HepG2 (cell line): ENCODE data around the gene PRXL2B. TPM values are rescaled to one million over a fixed set of nuclear protein-coding genes. Genes with fewer than 3 reads are reported as not detected.
A peak's percentile ranks its signal among the peaks of the same experiment; 100 is the strongest.

Experiments
- ATAC-seq: fragments of 200-7000 bp; cut with Tn5 transposase; 3 replicates; pipeline ENCODE4 v1.9.1; 2020; ENCODE audit warnings: mild to moderate bottlenecking, moderate library complexity
- BruUV-seq: library from RNA; stranded (reverse); fragments of 400-500 nt; replicated peaks from 2 replicates; lab custom pipeline; 2021; lab: Mats Ljungman, UMichigan
- CTCF ChIA-PET: fragments of 300-600 bp; formaldehyde crosslinking; extraction: SDS; loops from one replicate; lab custom pipeline; 2021; ENCODE audit warnings: low total read pairs, inconsistent platforms, low intra/inter-chr PET ratio; lab: Yijun Ruan, JAX
- POLR2A ChIA-PET: fragments of 350-600 bp; sonication (Branson Sonifier 250); formaldehyde crosslinking; loops from one replicate; lab custom pipeline; 2020; ENCODE audit warnings: antibody characterized with exemption, inconsistent platforms; lab: Yijun Ruan, JAX
- DNase-seq: peaks from one replicate; pipeline ENCODE4 v3.0.0-alpha.2; 2015; ENCODE audit warnings: low spot score
- FAIRE-seq: peaks from 3 replicates; lab custom pipeline; 2011; peaks lifted over from hg19 to GRCh38; lab: Jason Lieb, UNC
- H2AFZ ChIP-seq: one replicate; pipeline ENCODE4 v1.6.1; 2011; ENCODE audit warnings: low read length, inconsistent platforms
- H3K27ac ChIP-seq: fragments of 300-600 bp; 3 replicates; pipeline ENCODE4 v1.8.0; 2011; ENCODE audit warnings: mixed run types, mild to moderate bottlenecking, mixed read lengths, low read length, inconsistent platforms; ENCODE audit not compliant: insufficient read depth; ENCODE audit errors: extremely low read length
- H3K27me3 ChIP-seq, 2 experiments: fragments of 200-600 bp in 1 of 2; 2 replicates in 1 of 2; 3 replicates in 1 of 2; pipeline versions ENCODE4 v1.6.0 to v1.8.0; 2011; ENCODE audit warnings: low read length in 2 of 2, mild to moderate bottlenecking in 2 of 2, moderate library complexity in 2 of 2, inconsistent platforms in 1 of 2; ENCODE audit not compliant: insufficient read depth in 2 of 2, control insufficient read depth in 1 of 2
- H3K36me3 ChIP-seq, 2 experiments: fragments of 200-600 bp in 1 of 2; replicated peaks in 1 of 2; 2 replicates in 1 of 2; 3 replicates in 1 of 2; pipeline versions ENCODE4 v1.5.1 to v1.8.0; 2011; ENCODE audit warnings: low read length in 2 of 2, inconsistent platforms in 1 of 2; ENCODE audit not compliant: insufficient read depth in 2 of 2, control insufficient read depth in 1 of 2
- H3K4me1 ChIP-seq: 2 replicates; pipeline ENCODE4 v1.5.1; 2012; ENCODE audit warnings: low read length, inconsistent platforms; ENCODE audit not compliant: insufficient read depth
- H3K4me2 ChIP-seq: 2 replicates; pipeline ENCODE4 v1.6.0; 2011; ENCODE audit warnings: low read depth, low read length, inconsistent platforms
- H3K4me3 ChIP-seq, 3 experiments: fragments of 200-600 bp in 1 of 3; sonication (generic), shearing (Covaris generic) in 1 of 3; replicated peaks in 1 of 3; 2 replicates each; pipeline ENCODE4 v1.5.1; 2011 to 2016; ENCODE audit warnings: low read length in 3 of 3, inconsistent platforms in 2 of 3, low read depth in 2 of 3, mild to moderate bottlenecking in 2 of 3, control low read depth in 1 of 3, mixed read lengths in 1 of 3; ENCODE audit not compliant: insufficient read depth in 1 of 3
- H3K79me2 ChIP-seq: one replicate; pipeline ENCODE4 v1.6.1; 2011; ENCODE audit warnings: low read length, inconsistent platforms; ENCODE audit not compliant: insufficient read depth
- H3K9ac ChIP-seq: 2 replicates; pipeline ENCODE4 v1.6.0; 2011; ENCODE audit warnings: mild to moderate bottlenecking, low read depth, low read length, inconsistent platforms; ENCODE audit not compliant: insufficient read depth
- H3K9me3 ChIP-seq: 2 replicates; pipeline ENCODE4 v1.5.1; 2012; ENCODE audit warnings: mild to moderate bottlenecking, low read length
- H4K20me1 ChIP-seq: 2 replicates; pipeline ENCODE4 v1.6.0; 2011; ENCODE audit warnings: inconsistent platforms, mild to moderate bottlenecking, low read length, moderate library complexity; ENCODE audit not compliant: insufficient read depth
- CTCF ChIP-seq: sonication (generic); formaldehyde crosslinking; IDR thresholded peaks from 2 replicates; pipeline ENCODE4 v1.5.0; 2020; ENCODE audit warnings: mild to moderate bottlenecking, missing genetic modification reagents, moderate library complexity
- HNRNPL ChIP-seq: fragments of 200-400 bp; formaldehyde crosslinking; IDR thresholded peaks from 2 replicates; pipeline ENCODE4 v1.6.1; 2017; ENCODE audit warnings: mild to moderate bottlenecking, low read depth, low read length
- MIXL1 ChIP-seq: IDR thresholded peaks from 2 replicates; pipeline ENCODE4 v1.6.1; 2016
- RAD21 ChIP-seq: fragments of 450-650 bp; formaldehyde crosslinking; IDR thresholded peaks from 2 replicates; pipeline ENCODE4 v1.5.0; 2020; ENCODE audit warnings: mild to moderate bottlenecking
- SIN3B ChIP-seq: fragments of 150-350 bp; IDR thresholded peaks from 2 replicates; pipeline ENCODE4 v1.6.1; 2014; ENCODE audit warnings: low read length
- SMC3 ChIP-seq: IDR thresholded peaks from 2 replicates; pipeline ENCODE4 v1.6.1; 2011; ENCODE audit warnings: low read length, improper control_type of control experiment
- STAG1 ChIP-seq: sonication (generic); formaldehyde crosslinking; IDR thresholded peaks from 2 replicates; pipeline ENCODE4 v1.4.0; 2020; ENCODE audit warnings: missing genetic modification reagents
- TFDP1 ChIP-seq: IDR thresholded peaks from 2 replicates; pipeline ENCODE4 v1.6.1; 2016; ENCODE audit warnings: missing compliant biosample characterization, missing genetic modification reagents, borderline replicate concordance
- ZNF629 ChIP-seq: sonication (generic); formaldehyde crosslinking; conservative IDR thresholded peaks from 2 replicates; pipeline ENCODE4 v1.5.0; 2020; ENCODE audit warnings: missing genetic modification reagents
- ZNF724P ChIP-seq: sonication (generic); formaldehyde crosslinking; IDR thresholded peaks from 2 replicates; pipeline ENCODE4 v1.8.0; 2022; ENCODE audit warnings: missing genetic modification reagents, borderline replicate concordance
- WGBS: methylation state at CpG from one replicate; pipeline ENCODE4 v1.1.6; 2017; ENCODE audit warnings: low lambda C conversion rate; 5-methylcytosine and 5-hydroxymethylcytosine counted together
- in situ Hi-C: cut with HindIII; loops from 2 replicates; pipeline ENCODE4 v1.10.0; 2017; ENCODE audit warnings: low pct_unique_long_range_greater_than_20kb; ENCODE audit not compliant: extremely low pct_ligation_motif_present
- intact Hi-C: fragments of 100-400 bp; cut with micrococcal nuclease; formaldehyde crosslinking; loops from one replicate; pipeline ENCODE4 v1.10.0; 2022; ENCODE audit not compliant: unreplicated experiment
- polyA plus RNA-seq, 8 experiments: library from polyadenylated mRNA; depleted of rRNA in 3 of 8; stranded (reverse) in 7 of 8; unstranded in 1 of 8; fragments of >200 nt; fragmentation: Illumina TruSeq in 4 of 8; extraction: Trizol in 4 of 8; gene quantifications; 2 replicates each; pipeline versions ENCODE4 v1.2.1 to v1.2.3, GENCODE V29; 2011 to 2016; ENCODE audit warnings: low read depth in 4 of 8, missing spikeins in 1 of 8, mixed read lengths in 1 of 8; ENCODE audit not compliant: insufficient read depth in 1 of 8
- total RNA-seq, 5 experiments: library from RNA; depleted of rRNA; stranded (reverse); fragments of >200 nt; fragmentation: Illumina TruSeq; extraction: Trizol; gene quantifications; 2 replicates each; pipeline ENCODE4 v1.2.3, GENCODE V29; 2016; ENCODE audit warnings: low read depth in 1 of 5

PRXL2B gene
- total and polyA plus RNA-seq, 2 of the 13 experiments (the other 11 are each of a cell fraction or from before 2014, with no cell fraction given): 16.8 to 22.1 TPM

- in situ Hi-C loops: no loop called here
- intact Hi-C loops: no loop called here
- Histone ChIP-seq H4K20me1 (no peaks in the 10 kb centered on the region), H3K9ac (no peak overlapping the region), H3K4me2 (no peak overlapping the region), H3K4me3 (no peak overlapping the region), H3K4me1 (peaks cover 34% of the 10 kb centered on the region), H2AFZ (no peak overlapping the region), H3K79me2 (no peaks in the 10 kb centered on the region), H3K36me3 (no peaks in the 10 kb centered on the region), H3K27ac (no peak overlapping the region), H3K9me3 (no peaks in the 10 kb centered on the region), H3K27me3 (peaks cover 10 to 31% of the 10 kb centered on the region in 2 experiments; a peak in 4 of 5 replicates)
- FAIRE-seq (no peak), ATAC-seq (peak; percentile 61), DNase-seq (no peak)
- CTCF ChIA-PET: interaction anchor here (1.3 kb wide), 1 partner anchor 9 kb away, joined by 3 read pairs; no protein-coding TSS in a partner anchor
- no TSS peak for BruUV-seq
- WGBS: 40% methylated on average over 6 of the region's 12 CpGs
- POLR2A ChIA-PET: interaction anchor here (1.1 kb wide), 1 partner anchor 13 kb away, joined by 4 read pairs; the partner anchor contains the start of gene PANK4
- TF ChIP-seq MIXL1: no peak
- TF ChIP-seq HNRNPL: 0 out of 2 replicates have a peak, but pooled peaks have one; percentile 66
- TF ChIP-seq SIN3B: no peak
- peak; percentile 41 for TF ChIP-seq STAG1 (CRISPR knock-in tag)
- peak; percentile 77 for TF ChIP-seq ZNF629 (CRISPR knock-in tag)
- TF ChIP-seq TFDP1 (CRISPR knock-in tag): no peak
- TF ChIP-seq CTCF (CRISPR knock-in tag): peak; percentile 61
- TF ChIP-seq ZNF724P (CRISPR knock-in tag): no peak
- TF ChIP-seq RAD21 (CRISPR knock-in tag): peak; percentile 52; the same call in 1 of the 2 replicates
- TF ChIP-seq SMC3: 0 out of 2 replicates have a peak, but pooled peaks have one; percentile 12
These were observed 47.2 kb upstream of the PRXL2B start for GRCh38 chr1:2539312-2539907.
